Stimulated activated CD8-positive, alpha-beta memory T cell treated with anti-CD3 and anti-CD28 coated beads, Interleukin-7, amount 100 ng/mL, for 24 hours (primary cell): ENCODE data around the gene PLEKHA7.
"Not testable (repeated sequence)": the region's sequence is repeated elsewhere in the genome, so short reads cannot be mapped to it uniquely, and the experiment has no call there.

ENCODE experiments used
- DNase-seq: peaks from one replicate; pipeline ENCODE4 v3.0.0-alpha.2; 2020; ENCODE audit warnings: low read depth

Gene PLEKHA7

GRCh38 chr11:16909359-16910035 is 104.7 kb downstream of the PLEKHA7 start:
- DNase-seq, result no peak

- DNase-seq, result no peak
Observed at GRCh38 chr11:16905375-16905774, 108.8 kb downstream of the PLEKHA7 start.

GRCh38 chr11:16904761-16905160 is 109.5 kb downstream of the PLEKHA7 start:
- DNase-seq, result not testable (repeated sequence)

GRCh38 chr11:16902781-16903378 is 111.3 kb downstream of the PLEKHA7 start:
- DNase-seq, result no peak

GRCh38 chr11:16902182-16902581 is 112.0 kb downstream of the PLEKHA7 start:
- DNase-seq, result no peak

- no peak for DNase-seq
Observed at GRCh38 chr11:16900491-16900890, 113.7 kb downstream of the PLEKHA7 start.

GRCh38 chr11:16899708-16900303 is 114.4 kb downstream of the PLEKHA7 start:
- no peak for DNase-seq

GRCh38 chr11:16898274-16898985 is 115.8 kb downstream of the PLEKHA7 start:
- DNase-seq, result no peak

GRCh38 chr11:16897470-16898061 is 116.6 kb downstream of the PLEKHA7 start:
- no peak for DNase-seq

- no peak for DNase-seq
Observed at GRCh38 chr11:16896729-16897469, 117.3 kb downstream of the PLEKHA7 start.

- no peak for DNase-seq
Observed at GRCh38 chr11:16895306-16895705, 118.9 kb downstream of the PLEKHA7 start.

GRCh38 chr11:16893456-16894066 is 120.7 kb downstream of the PLEKHA7 start:
- DNase-seq, result no peak

- no peak for DNase-seq
Observed at GRCh38 chr11:16891964-16892363, 122.2 kb downstream of the PLEKHA7 start.

GRCh38 chr11:16891165-16891564 is 123.0 kb downstream of the PLEKHA7 start:
- no peak for DNase-seq

GRCh38 chr11:16890442-16890841 is 123.8 kb downstream of the PLEKHA7 start:
- no peak for DNase-seq

- no peak for DNase-seq
Observed at GRCh38 chr11:16889905-16890304, 124.3 kb downstream of the PLEKHA7 start.

- DNase-seq, result not testable (repeated sequence)
Observed at GRCh38 chr11:16889010-16889409, 125.2 kb downstream of the PLEKHA7 start.

- not testable (repeated sequence) for DNase-seq
Observed at GRCh38 chr11:16887887-16888286, 126.3 kb downstream of the PLEKHA7 start.

- no peak for DNase-seq
Observed at GRCh38 chr11:16883174-16883573, 131.0 kb downstream of the PLEKHA7 start.

- DNase-seq, result no peak
Observed at GRCh38 chr11:16881766-16882165, 132.4 kb downstream of the PLEKHA7 start.

GRCh38 chr11:16881074-16881709 is 133.0 kb downstream of the PLEKHA7 start:
- no peak for DNase-seq
